ENCODE data around the gene SCARB1.

DNA sequence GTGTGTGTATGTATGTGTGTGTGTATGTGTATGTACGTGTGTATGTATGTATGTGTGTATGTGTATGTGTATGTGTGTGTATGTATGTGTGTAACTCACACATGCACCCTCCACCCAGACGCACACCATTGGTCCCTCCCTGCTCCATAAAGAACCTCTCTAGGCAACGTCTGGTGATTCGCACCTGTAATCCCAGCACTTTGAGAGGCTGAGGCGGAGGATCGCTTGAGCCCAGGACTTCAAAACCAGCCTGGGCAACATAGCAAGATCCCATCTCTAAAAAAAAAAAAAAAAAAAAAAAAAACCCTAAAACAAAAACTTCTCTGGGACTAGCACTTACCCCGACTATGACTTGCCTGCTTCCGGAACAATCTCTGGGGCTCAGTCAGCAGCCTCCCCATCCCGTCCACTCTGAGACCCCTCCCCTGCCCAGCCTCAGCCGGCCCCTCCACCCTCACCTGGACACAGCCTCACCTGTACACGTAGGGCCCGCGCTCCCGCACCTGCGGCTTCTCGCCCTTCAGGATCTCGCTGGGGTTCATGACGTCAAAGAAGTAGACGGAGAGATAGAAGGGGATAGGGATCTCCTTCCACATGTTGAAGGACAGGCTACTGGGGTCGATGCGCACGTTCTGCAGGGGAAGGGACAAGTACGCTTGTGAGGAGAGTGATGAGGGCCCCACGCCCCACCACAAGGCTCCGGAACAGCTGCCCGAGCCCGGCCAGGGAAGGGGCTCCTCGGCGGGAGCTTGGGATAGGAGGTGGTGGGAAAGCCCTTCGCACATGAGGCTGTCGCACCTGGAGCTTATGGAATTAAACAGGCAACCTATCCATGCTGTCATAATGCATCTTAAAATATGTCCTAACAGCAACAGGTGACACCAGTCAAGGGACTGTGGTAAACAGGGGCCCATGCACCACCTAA, 46.3 kb downstream of the SCARB1 start:
- TF ChIP-seq CTCF (IDR thresholded peaks at IDR 0.05) (no peak), ZFX (IDR thresholded peaks at IDR 0.05; ENCODE audit: borderline replicate concordance) (no peak)

Measured in 22Rv1 (cell line).